ENCODE data around the gene DNAL4. TPM values are rescaled to one million over a fixed set of nuclear protein-coding genes. Genes with fewer than 3 reads are reported as not detected.
A peak's percentile ranks its signal among the peaks of the same experiment; 100 is the strongest.

DNAL4 gene
- total and polyA plus RNA-seq, 2 of the 4 experiments (the other 2 are of a cell fraction) = 6.1 to 12.1 TPM

DNA sequence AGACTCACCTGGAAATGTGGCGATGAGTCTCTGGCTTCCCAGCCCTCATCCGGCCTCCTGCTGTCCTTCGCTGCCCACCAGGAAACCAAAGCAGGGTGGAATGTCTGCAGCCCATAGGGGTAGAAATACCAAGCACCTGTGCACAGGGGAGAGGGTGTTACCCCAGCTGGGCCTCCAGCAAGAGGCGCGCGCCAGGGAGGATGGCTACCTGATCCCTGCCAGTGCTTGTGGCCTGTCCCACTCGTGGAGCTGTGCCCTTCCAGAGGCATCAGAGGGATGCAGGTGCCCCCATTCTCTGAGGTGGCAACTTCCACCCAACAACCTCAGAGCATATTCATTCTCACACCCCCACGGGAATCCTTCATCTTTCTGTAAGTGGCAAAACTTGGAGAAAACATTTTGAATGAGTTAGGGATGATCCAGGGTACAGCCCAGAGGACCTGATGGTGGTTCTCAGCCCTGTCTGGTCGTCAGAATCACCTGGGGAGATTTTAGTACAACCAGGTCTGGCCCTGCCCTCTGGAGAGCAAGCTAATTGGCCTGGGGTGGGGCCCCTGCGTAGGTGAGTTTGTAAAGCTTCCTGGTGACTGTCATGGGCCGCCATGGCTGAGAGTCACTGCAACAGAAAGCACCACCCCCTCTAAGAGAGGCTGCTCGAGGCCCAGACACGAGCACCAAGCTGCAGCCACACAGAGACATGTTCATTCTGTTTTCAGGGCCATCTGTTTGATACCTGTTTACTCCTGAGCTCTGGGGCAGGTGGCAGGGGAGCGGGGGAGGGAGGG is 48.1 kb downstream of the DNAL4 start:
- no peak overlapping the region for H3K27ac ChIP-seq (ENCODE audit: insufficient read depth, low read length)
- H4K5ac ChIP-seq (ENCODE audit: low read depth, low read length) = no peak overlapping the region
- no peak overlapping the region for H3K9ac ChIP-seq (ENCODE audit: low read depth, low read length)
- no peak overlapping the region for H2AFZ ChIP-seq (replicated peaks; ENCODE audit: low read length, poor library complexity)
- no peak overlapping the region for H3K18ac ChIP-seq (ENCODE audit: low read depth, low read length)
- ATAC-seq (ENCODE audit: low read depth) = no peak
- H4K20me1 ChIP-seq (ENCODE audit: insufficient read depth, low read length) = no peaks in the 10 kb centered on the region
- no peak overlapping the region for H2AK5ac ChIP-seq (ENCODE audit: low read depth, low read length)
- peaks cover 66% of the 10 kb centered on the region for H3K36me3 ChIP-seq (ENCODE audit: control insufficient read depth, insufficient read depth, low read length)
- DNase-seq = no peak
- no peaks in the 10 kb centered on the region for H3K9me3 ChIP-seq (ENCODE audit: control insufficient read depth, insufficient read depth, low read length)
- dilution Hi-C loops (cut with HindIII; ENCODE audit: low sequenced_read_pairs, unreplicated experiment) = no loop called here
- H2BK20ac ChIP-seq (ENCODE audit: low read depth, low read length) = no peak overlapping the region
- H3K4ac ChIP-seq (ENCODE audit: low read depth, low read length) = no peak overlapping the region
- TF ChIP-seq CEBPB (IDR thresholded peaks at IDR 0.05; ENCODE audit: low read depth, low read length) = no peak
- TF ChIP-seq NFE2L2 (IDR thresholded peaks at IDR 0.05; ENCODE audit: low read depth, low read length) = no peak
- TF ChIP-seq RCOR1 (IDR thresholded peaks at IDR 0.05; ENCODE audit: insufficient replicate concordance, low read length) = no peak
- TF ChIP-seq MXI1 (IDR thresholded peaks at IDR 0.05; ENCODE audit: borderline replicate concordance, low read depth, low read length) = no peak
- TF ChIP-seq USF2 (IDR thresholded peaks at IDR 0.05; ENCODE audit: low read depth, low read length) = no peak
- no peak for TF ChIP-seq CTCF (conservative IDR thresholded peaks at IDR 0.05; ENCODE audit: low read depth, low read length)
- TF ChIP-seq RFX5 (IDR thresholded peaks at IDR 0.05; ENCODE audit: low read depth, low read length) = no peak
- no peak for TF ChIP-seq MAFK (IDR thresholded peaks at IDR 0.05; ENCODE audit: low read depth, low read length)
- no peak for TF ChIP-seq MAZ (IDR thresholded peaks at IDR 0.05; ENCODE audit: borderline replicate concordance, low read depth, low read length)
- no peak for TF ChIP-seq SMC3 (IDR thresholded peaks at IDR 0.05; ENCODE audit: low read depth, low read length)
- TF ChIP-seq ELK1 (IDR thresholded peaks at IDR 0.05; ENCODE audit: borderline replicate concordance, low read depth, low read length) = no peak
- no peak for TF ChIP-seq POLR2A (IDR thresholded peaks at IDR 0.05; ENCODE audit: low read depth, low read length)
- TF ChIP-seq RAD21 (IDR thresholded peaks at IDR 0.05; ENCODE audit: low read length) = no peak
- TF ChIP-seq CHD1 (IDR thresholded peaks at IDR 0.05; ENCODE audit: low read depth, low read length) = no peak
- TF ChIP-seq FOS (IDR thresholded peaks at IDR 0.05; ENCODE audit: low read depth, low read length) = no peak
- no peak for TF ChIP-seq BHLHE40 (IDR thresholded peaks at IDR 0.05; ENCODE audit: low read depth, low read length)
- in situ Hi-C loops (cut with MboI; ENCODE audit: low sequenced_read_pairs) = no loop called here
- WGBS, 2 experiments (ENCODE audit: extremely low coverage in 2 of 2, insufficient read length in 1 of 2) = no CpG with 5 or more reads among the region's 14 CpGs
- no peak overlapping the region for H3K14ac ChIP-seq (replicated peaks; ENCODE audit: low read depth, low read length)
- H4K8ac ChIP-seq (ENCODE audit: low read depth in 2 of 2, low read length in 2 of 2) = no peak overlapping the region
- no TSS peak for BruUV-seq (replicated peaks)
- peaks cover 4% of the 10 kb centered on the region; the same call in 1 of the 2 replicates for H3K9me1 ChIP-seq (ENCODE audit: insufficient read depth, low read length)
- no peak overlapping the region for H2BK15ac ChIP-seq (ENCODE audit: low read depth, low read length)
- no peak overlapping the region for H2BK120ac ChIP-seq (ENCODE audit: low read depth, low read length)
- H2AK9ac ChIP-seq (replicated peaks; ENCODE audit: low read depth, low read length, poor library complexity) = peak overlapping the region; percentile 28
- no peaks in the 10 kb centered on the region for H3K27me3 ChIP-seq (ENCODE audit: control insufficient read depth, insufficient read depth, low read length)
- H3K4me2 ChIP-seq (ENCODE audit: low read depth, low read length) = no peak overlapping the region
- peaks cover 1% of the 10 kb centered on the region; the same call in 1 of the 2 replicates for H3K4me1 ChIP-seq (ENCODE audit: control insufficient read depth, insufficient read depth, low read length)
- intact Hi-C loops (cut with micrococcal nuclease) = no loop called here
- CTCF ChIA-PET = no interaction called here
- no peak overlapping the region for H3K56ac ChIP-seq (ENCODE audit: extremely low read depth, insufficient read depth, low read length)
- H3K23ac ChIP-seq (ENCODE audit: low read depth, low read length) = no peak overlapping the region
- no peak overlapping the region for H3K4me3 ChIP-seq (ENCODE audit: insufficient read depth, low read depth, low read length)
- no peak overlapping the region for H2BK5ac ChIP-seq (ENCODE audit: low read depth, low read length, poor library complexity, severe bottlenecking)
- POLR2A ChIA-PET (ENCODE audit: unreplicated experiment) = no interaction called here
- H4K91ac ChIP-seq (ENCODE audit: insufficient read depth, low read depth, low read length) = no peak overlapping the region
- H3K79me1 ChIP-seq (ENCODE audit: low read depth in 1 of 2, low read length in 2 of 2) = peaks cover 9 to 35% of the 10 kb centered on the region in 2 experiments; a peak in 1 of 4 replicates
